Heart left ventricle (tissue), 13 donors: ENCODE results near the gene IDH3G.

Source experiments
- CTCF ChIP-seq, 12 donors: fragments of 200-600 bp; sonication (generic) in 4 of 12; IDR thresholded peaks; one replicate each; pipeline versions ENCODE4 v1.5.0 to v1.8.0; 2018 to 2022; ENCODE audit warnings: antibody characterized with exemption in 12 of 12, mild to moderate bottlenecking in 5 of 12
- POLR2A ChIP-seq, 2 donors: fragments of 450-650 bp; IDR thresholded peaks; one replicate each; pipeline ENCODE4 v1.6.1; 2017; ENCODE audit warnings: antibody characterized with exemption in 2 of 2, mild to moderate bottlenecking in 2 of 2, moderate library complexity in 2 of 2
- donor health status: ischemic (EF 13 %, LVEDD 7.1; RV severe dilation, severe dysfunction).
- donor health status: DM: no; HTN: yes; CAD: no.
- donor health status: DM: no; HTN: no; CAD: no.
- donor health status: ischemic (EF 25% LVEDD 6.9; RV normal size, moderate dysfunction).
- donor health status: ischemic (EF 25% LVEDD 5.7; RV mildly dilated, moderate dysfunction).
- donor health status: ischemic (EF 35%, LVEDD 5.7; RV mildly dilated, moderate dysfunction).
- donor health status: nonischemic (EF 11% LVEDD 7.7; RV severe dilation, severe dysfunction).
- donor health status: DM: yes; HTN: yes; CAD: no.
- donor health status: PGD.
- donor health status: ischemic (EF 29% LVEDD 5.4; RV normal size, mild dysfunction).
- donor health status: nonischemic (EF 23%, LVEDD 6.1; RV moderate dilation, normal function).

- no peak for TF ChIP-seq CTCF (IDR thresholded peaks at IDR 0.05)
- TF ChIP-seq POLR2A (IDR thresholded peaks at IDR 0.05): no peak
These were observed 19.0 kb upstream of the IDH3G start for GRCh38 chrX:153813161-153813560.
